HL-60 (cell line): Measurements from ENCODE around the gene CCND2.

Experiments
- DNase-seq, 2 experiments: peaks; one replicate each; pipeline ENCODE4 v3.0.0-alpha.2; 2010 to 2020; ENCODE audit warnings: low read depth in 1 of 2, low spot score in 1 of 2
- H3K27ac ChIP-seq: fragments of 250-450 bp; sonication (Bioruptor Pico); replicated peaks from 2 replicates; pipeline ENCODE4 v1.5.1; 2020; ENCODE audit warnings: mild to moderate bottlenecking, moderate library complexity
- H3K27me3 ChIP-seq: fragments of 250-450 bp; sonication (Bioruptor Pico); 2 replicates; pipeline ENCODE4 v1.5.1; 2021; ENCODE audit warnings: mild to moderate bottlenecking, moderate library complexity; ENCODE audit not compliant: insufficient read depth, poor library complexity, severe bottlenecking
- H3K4me3 ChIP-seq: replicated peaks from 2 replicates; pipeline ENCODE4 v1.5.1; 2011; ENCODE audit warnings: mild to moderate bottlenecking, control low read depth, low read length; ENCODE audit not compliant: insufficient read depth
- CTCF ChIP-seq: IDR thresholded peaks from one replicate; pipeline ENCODE4 v1.5.1; 2011; ENCODE audit warnings: low read length, control low read depth, inconsistent platforms; ENCODE audit not compliant: insufficient read depth
- GABPA ChIP-seq: IDR thresholded peaks from 2 replicates; pipeline ENCODE4 v1.6.1; 2012; ENCODE audit warnings: low read depth
- POLR2AphosphoS5 ChIP-seq: IDR thresholded peaks from 2 replicates; pipeline ENCODE4 v1.6.1; 2012; ENCODE audit warnings: low read depth
- REST ChIP-seq: IDR thresholded peaks from 2 replicates; pipeline ENCODE4 v1.6.1; 2012; ENCODE audit warnings: low read depth; ENCODE audit not compliant: insufficient replicate concordance
- SPI1 ChIP-seq: IDR thresholded peaks from 2 replicates; pipeline ENCODE4 v1.6.1; 2012; ENCODE audit warnings: low read depth, mild to moderate bottlenecking, borderline replicate concordance

The CCND2 gene

DNA sequence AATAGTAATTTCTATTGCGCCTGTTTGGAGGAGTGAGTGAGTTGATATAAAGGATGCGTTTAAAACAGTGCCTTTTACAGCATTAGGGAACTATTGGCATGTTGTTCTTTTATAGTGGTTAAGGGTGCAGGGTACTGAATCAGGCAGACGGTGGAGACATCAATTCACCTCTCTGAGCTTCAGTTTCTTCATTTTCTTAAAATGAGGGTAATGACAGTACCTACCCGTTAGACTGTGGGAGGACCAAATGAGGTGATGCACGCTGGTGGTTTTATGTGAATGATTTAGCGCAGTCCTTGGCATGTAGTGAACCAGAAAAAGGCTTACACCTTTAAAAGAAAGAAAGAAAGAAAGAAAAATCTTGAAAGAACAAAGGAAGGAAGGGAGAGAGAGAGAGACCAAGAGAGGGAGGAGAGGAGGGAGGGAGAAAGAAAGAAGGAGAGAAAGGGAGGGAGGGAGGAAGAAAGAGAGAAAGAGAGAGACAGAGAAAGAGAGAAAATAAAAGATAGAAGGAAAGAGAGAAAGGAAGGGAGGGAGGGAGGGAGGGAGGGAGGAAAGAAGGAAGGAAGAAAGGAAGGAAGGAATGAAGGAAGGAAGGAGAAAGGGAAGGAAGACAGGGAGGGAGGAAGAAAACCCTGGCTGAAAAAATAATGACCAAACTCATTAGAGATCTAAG lies 22.2 kb upstream of the CCND2 start:
- Histone ChIP-seq H3K27me3 (no peaks in the 10 kb centered on the region), H3K27ac (no peak overlapping the region), H3K4me3 (no peak overlapping the region)
- no peak for DNase-seq
- TF ChIP-seq SPI1 (no peak), CTCF (no peak), POLR2AphosphoS5 (no peak), GABPA (no peak), REST (no peak)

GRCh38 chr12:4251967-4252366 lies 21.6 kb upstream of the CCND2 start:
- no peak overlapping the region for H3K27ac ChIP-seq
- H3K27me3 ChIP-seq: no peaks in the 10 kb centered on the region
- no peak overlapping the region for H3K4me3 ChIP-seq
- no peak for TF ChIP-seq SPI1
- no peak for TF ChIP-seq POLR2AphosphoS5
- TF ChIP-seq REST: no peak
- no peak for TF ChIP-seq GABPA
- no peak for TF ChIP-seq CTCF
- DNase-seq: no peak

GRCh38 chr12:4252601-4253000 lies 21.0 kb upstream of the CCND2 start:
- H3K27ac ChIP-seq: no peak overlapping the region
- H3K4me3 ChIP-seq: no peak overlapping the region
- no peaks in the 10 kb centered on the region for H3K27me3 ChIP-seq
- TF ChIP-seq GABPA (no peak), CTCF (no peak), REST (no peak), SPI1 (no peak), POLR2AphosphoS5 (no peak)
- DNase-seq: no peak
